B cell (primary cell): ENCODE data around the gene GHRL. TPM values are rescaled to one million over a fixed set of nuclear protein-coding genes. Genes with fewer than 3 reads are reported as not detected.

Experiments
- ATAC-seq: fragments of 200-7000 bp; cut with Tn5 transposase; one replicate; pipeline ENCODE4 v1.10.0; 2021; ENCODE audit warnings: low read depth, mild to moderate bottlenecking, moderate number of reproducible peaks, moderate library complexity
- CTCF ChIA-PET: fragments of 350-600 bp; sonication (Branson Sonifier 250); formaldehyde crosslinking; loops from one replicate; lab custom pipeline; 2021; ENCODE audit warnings: antibody characterized with exemption, inconsistent platforms; lab: Charles Lee
- POLR2A ChIA-PET: fragments of 350-600 bp; sonication (Branson Sonifier 250); formaldehyde crosslinking; loops from one replicate; lab custom pipeline; 2021; ENCODE audit warnings: antibody characterized with exemption; lab: Charles Lee
- DNase-seq: peaks from one replicate; pipeline ENCODE4 v3.0.0; 2013
- H2AFZ ChIP-seq: 2 replicates; pipeline ENCODE4 v1.6.1; 2012; ENCODE audit warnings: mild to moderate bottlenecking, low read depth, low read length; ENCODE audit not compliant: insufficient read depth, poor library complexity, severe bottlenecking
- H3K27ac ChIP-seq, 2 donors: 1 replicate in 1 of 2; 2 replicates in 1 of 2; pipeline ENCODE4 v1.5.1; 2012 to 2013; ENCODE audit warnings: low read length in 2 of 2, mild to moderate bottlenecking in 2 of 2, moderate library complexity in 1 of 2
- H3K27me3 ChIP-seq, 4 experiments: fragments of 200-600 bp in 1 of 4; sonication (generic) in 1 of 4; replicated peaks in 1 of 4; 1 replicate in 2 of 4; 2 replicates in 2 of 4; pipeline versions ENCODE4 v1.6.1 to v1.7.0; 2013 to 2016; ENCODE audit warnings: low read length in 3 of 4, mild to moderate bottlenecking in 2 of 4, mixed read lengths in 1 of 4, moderate library complexity in 1 of 4; ENCODE audit not compliant: insufficient read depth in 4 of 4, control insufficient read depth in 3 of 4; ENCODE audit errors: control extremely low read depth in 1 of 4
- H3K36me3 ChIP-seq, 2 experiments: replicated peaks in 1 of 2; 1 replicate in 1 of 2; 2 replicates in 1 of 2; pipeline versions ENCODE4 v1.6.1 to v1.7.1; 2013; ENCODE audit warnings: low read length in 1 of 2; ENCODE audit not compliant: insufficient read depth in 2 of 2, control insufficient read depth in 1 of 2; ENCODE audit errors: control extremely low read depth in 1 of 2, extremely low read depth in 1 of 2
- H3K4me1 ChIP-seq, 2 donors: fragments of 200-600 bp in 1 of 2; sonication (generic) in 1 of 2; 1 replicate in 1 of 2; 2 replicates in 1 of 2; pipeline versions ENCODE4 v1.5.1 to v1.6.1; 2013 to 2017; ENCODE audit warnings: low read length in 2 of 2; ENCODE audit not compliant: control insufficient read depth in 2 of 2, insufficient read depth in 2 of 2
- H3K4me2 ChIP-seq: replicated peaks from 2 replicates; pipeline ENCODE3; 2012; ENCODE audit warnings: mild to moderate bottlenecking, low read depth, low read length; ENCODE audit not compliant: poor library complexity, severe bottlenecking
- H3K4me3 ChIP-seq, 5 experiments: fragments of 200-600 bp in 1 of 5; sonication (generic) in 1 of 5; 1 replicate in 3 of 5; 2 replicates in 2 of 5; pipeline versions ENCODE4 v1.5.1 to v1.7.0; 2011 to 2016; ENCODE audit warnings: low read length in 4 of 5, mild to moderate bottlenecking in 4 of 5, low read depth in 2 of 5, control low read depth in 1 of 5, moderate library complexity in 1 of 5; ENCODE audit not compliant: insufficient read depth in 1 of 5; ENCODE audit errors: control extremely low read depth in 1 of 5, extremely low read depth in 1 of 5
- H3K79me2 ChIP-seq: fragments of 200-600 bp; sonication (generic); one replicate; pipeline ENCODE4 v1.6.0; 2016; ENCODE audit warnings: low read length; ENCODE audit not compliant: control insufficient read depth, insufficient read depth
- H3K9ac ChIP-seq: fragments of 200-600 bp; sonication (generic); 2 replicates; pipeline ENCODE4 v1.6.1; 2017; ENCODE audit warnings: mild to moderate bottlenecking, low read length, moderate library complexity
- H3K9me3 ChIP-seq, 3 donors: one replicate each; pipeline versions ENCODE4 v1.6.1 to v1.7.1; 2013; ENCODE audit warnings: low read length in 2 of 3; ENCODE audit not compliant: control insufficient read depth in 2 of 3, insufficient read depth in 1 of 3; ENCODE audit errors: control extremely low read depth in 1 of 3
- H4K20me1 ChIP-seq: 2 replicates; pipeline ENCODE4 v1.6.0; 2012; ENCODE audit warnings: mild to moderate bottlenecking, low read length; ENCODE audit not compliant: insufficient read depth, control insufficient read depth, poor library complexity, severe bottlenecking
- H3K27ac Mint-ChIP-seq: one replicate; pipeline ENCODE4 v1.8.0; 2021; ENCODE audit warnings: mixed read lengths
- H3K27me3 Mint-ChIP-seq: one replicate; pipeline ENCODE4 v1.8.0; 2021; ENCODE audit warnings: mixed read lengths
- H3K4me1 Mint-ChIP-seq: one replicate; pipeline ENCODE4 v1.8.0; 2021; ENCODE audit warnings: mixed read lengths
- H3K4me3 Mint-ChIP-seq: one replicate; pipeline ENCODE4 v1.8.0; 2021; ENCODE audit warnings: mixed read lengths
- H3K9me3 Mint-ChIP-seq: one replicate; pipeline ENCODE4 v1.8.0; 2022; ENCODE audit warnings: mixed read lengths; ENCODE audit not compliant: insufficient read depth
- CTCF ChIP-seq: fragments of 200-600 bp; IDR thresholded peaks from one replicate; pipeline ENCODE4 v1.8.0; 2022; ENCODE audit warnings: antibody characterized with exemption, mild to moderate bottlenecking
- EZH2 ChIP-seq: IDR thresholded peaks from 2 replicates; pipeline ENCODE4 v1.6.1; 2012; ENCODE audit warnings: borderline replicate concordance, low read depth, mild to moderate bottlenecking, moderate library complexity, low read length; ENCODE audit not compliant: insufficient read depth, poor library complexity, severe bottlenecking
- whole genome bisulfite sequencing: methylation state at CpG from one replicate; pipeline ENCODE4 v1.1.5; 2013; ENCODE audit warnings: missing lambda C conversion rate; ENCODE audit not compliant: insufficient coverage; 5-methylcytosine and 5-hydroxymethylcytosine counted together
- intact Hi-C: fragments of 100-400 bp; cut with micrococcal nuclease; formaldehyde crosslinking; loops from one replicate; pipeline ENCODE4 v1.10.0; 2022
- polyA plus RNA-seq: library from polyadenylated mRNA; depleted of rRNA; stranded (reverse); fragments of >200 nt; gene quantifications from 2 replicates; pipeline ENCODE4 v1.2.3, GENCODE V29; 2012
- total RNA-seq, 2 donors: library from RNA; stranded (reverse); fragments of 120-200 nt in 1 of 2; gene quantifications; 1 replicate in 1 of 2; 2 replicates in 1 of 2; pipeline versions ENCODE4 v1.2.3 to v1.2.4, GENCODE V29; 2013 to 2022

GHRL gene
- total and polyA plus RNA-seq, 2 donors (not counting 1 experiment from before 2014, with no cell fraction given): 2.8 to 3.0 TPM

DNA sequence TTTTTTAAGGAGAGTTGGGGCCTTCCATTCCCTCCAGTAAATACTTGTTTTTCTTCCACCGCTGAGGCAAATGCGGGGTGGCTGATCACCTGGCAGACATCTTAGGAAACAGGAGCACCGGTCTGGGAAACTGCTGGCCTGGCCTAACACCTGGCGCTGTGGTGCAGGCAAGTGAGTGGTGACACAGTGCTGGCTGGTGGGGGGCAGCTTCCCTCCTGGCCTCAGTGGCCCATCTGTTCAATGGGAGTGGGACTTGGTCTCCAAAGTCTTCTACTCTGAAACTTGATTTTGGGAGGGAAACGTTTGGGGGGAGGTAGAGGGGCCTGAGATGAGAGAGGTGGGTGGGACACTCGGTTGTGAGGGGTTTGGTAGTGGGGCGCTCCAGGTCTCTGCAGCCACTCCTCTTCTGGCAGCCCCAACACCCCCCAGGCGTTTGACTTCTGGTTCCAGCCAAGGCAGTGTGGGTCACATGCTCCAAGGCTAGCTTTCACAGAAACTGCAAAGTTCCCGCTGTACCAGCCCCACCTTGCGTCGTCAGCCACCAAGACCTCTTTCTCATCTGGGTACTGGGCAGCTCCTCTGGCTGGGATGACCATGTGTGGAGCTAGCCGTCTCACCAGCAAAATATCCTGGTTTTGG, 4.7 kb downstream of the GHRL start:
- TF ChIP-seq EZH2 (no peak), CTCF (no peak)
- Mint-ChIP-seq H3K4me1 (peaks cover 30% of the 10 kb centered on the region), H3K9me3 (no peaks in the 10 kb centered on the region), H3K27me3 (no peaks in the 10 kb centered on the region), H3K4me3 (no peak overlapping the region), H3K27ac (no peak overlapping the region)
- Histone ChIP-seq H3K4me1 (peaks cover 16 to 27% of the 10 kb centered on the region in 2 donors), H3K9me3 (no peaks in the 10 kb centered on the region), H3K4me3 (no peak overlapping the region), H3K9ac (no peak overlapping the region), H3K36me3 (peaks cover 0 to 29% of the 10 kb centered on the region in 2 experiments), H3K4me2 (no peak overlapping the region), H3K27ac (no peak overlapping the region), H3K79me2 (peaks cover 4% of the 10 kb centered on the region), H3K27me3 (no peaks in the 10 kb centered on the region), H2AFZ (no peak overlapping the region), H4K20me1 (no peaks in the 10 kb centered on the region)
- ATAC-seq (no peak), DNase-seq (no peak)
- intact Hi-C loops: no loop called here
- 100% methylated on average over 8 of the region's 12 CpGs for WGBS
- ChIA-PET CTCF (no interaction called here), POLR2A (interaction anchor here (0.6 kb wide), 1 partner anchor 452 kb away, joined by 6 read pairs; no protein-coding TSS in a partner anchor)

DNA sequence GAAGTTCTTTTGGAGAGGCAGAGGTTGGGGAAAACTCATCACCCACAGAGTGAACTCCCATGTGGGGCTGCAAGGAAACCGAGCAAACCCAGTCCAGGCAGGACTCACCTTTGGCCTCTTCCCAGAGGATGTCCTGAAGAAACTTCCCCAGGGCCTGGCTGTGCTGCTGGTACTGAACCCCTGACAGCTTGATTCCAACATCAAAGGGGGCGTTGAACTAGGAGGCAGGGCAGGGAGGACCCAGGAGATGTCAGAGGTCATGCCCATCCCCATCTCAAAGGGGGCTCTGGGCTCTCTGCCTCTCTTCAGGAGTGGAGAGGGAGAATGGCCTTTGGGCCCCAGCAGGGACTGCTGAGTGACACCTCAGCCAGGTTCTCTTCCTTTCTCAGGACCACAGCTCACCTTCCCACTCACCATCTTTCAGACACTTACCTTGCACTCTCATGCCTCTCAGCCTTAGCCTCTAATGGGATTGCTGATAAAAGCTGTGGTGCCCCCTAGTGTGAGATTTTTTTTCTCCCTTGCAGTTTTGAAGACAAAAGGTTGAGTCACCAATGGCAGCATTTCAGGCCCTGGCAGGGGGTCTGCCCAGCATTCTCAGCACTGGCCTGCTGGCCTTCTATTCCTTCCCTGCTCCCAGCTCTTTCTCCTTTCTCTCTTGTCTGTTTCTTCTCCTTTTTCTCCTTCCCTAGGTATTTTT, 6.0 kb downstream of the GHRL start:
- peak; percentile 58 for DNase-seq
- peak overlapping the region; percentile 17 for H3K27ac Mint-ChIP-seq
- H3K4me1 Mint-ChIP-seq: peaks cover 17% of the 10 kb centered on the region
- no peaks in the 10 kb centered on the region for H3K27me3 Mint-ChIP-seq
- H3K9me3 Mint-ChIP-seq: no peaks in the 10 kb centered on the region
- Histone ChIP-seq H3K9me3 (no peaks in the 10 kb centered on the region), H4K20me1 (no peaks in the 10 kb centered on the region), H3K27me3 (no peaks in the 10 kb centered on the region), H3K27ac (no peak overlapping the region), H3K9ac (no peak overlapping the region), H3K79me2 (no peaks in the 10 kb centered on the region), H3K4me2 (no peak overlapping the region), H3K4me1 (peaks cover 3 to 14% of the 10 kb centered on the region in 2 donors), H3K4me3 (no peak overlapping the region), H2AFZ (no peak overlapping the region), H3K36me3 (peaks cover 0 to 32% of the 10 kb centered on the region in 2 experiments)
- intact Hi-C loops: no loop called here
- CTCF ChIA-PET: no interaction called here
- POLR2A ChIA-PET: no interaction called here
- H3K4me3 Mint-ChIP-seq: no peak overlapping the region
- WGBS: 80% methylated on average over 2 of the region's 2 CpGs
- TF ChIP-seq CTCF: no peak
- no peak for TF ChIP-seq EZH2
- no peak for ATAC-seq
